AG20443 (cell line): ENCODE results near the gene ABCC4.

Source experiments
- DNase-seq: peaks from one replicate; pipeline ENCODE4 v3.0.0; 2012; ENCODE audit warnings: low spot score, mixed read lengths

ABCC4 gene

GRCh38 chr13:95258098-95258497 lies 43.2 kb downstream of the ABCC4 start:
- no peak for DNase-seq

DNA sequence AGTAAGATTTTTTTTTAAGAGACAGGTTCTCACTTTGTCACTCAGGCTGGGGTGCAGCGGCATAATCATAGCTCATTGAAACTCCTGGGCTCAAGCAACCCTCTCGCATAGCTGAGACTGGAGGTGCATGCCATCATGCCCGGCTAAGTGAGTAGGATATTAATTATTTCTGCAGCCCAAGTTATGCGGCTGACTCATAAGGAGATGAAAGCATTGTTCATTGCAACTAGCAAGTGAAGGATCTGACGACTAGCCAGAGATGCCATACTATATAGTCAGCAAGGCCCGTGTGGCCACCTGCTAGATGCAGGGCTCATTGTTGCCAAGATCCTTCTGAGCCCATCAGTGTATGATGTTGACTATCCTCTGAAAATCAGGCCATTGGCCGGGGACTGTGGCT lies 45.2 kb downstream of the ABCC4 start:
- peak; percentile 76 for DNase-seq

- DNase-seq: no peak
Observed at GRCh38 chr13:95255072-95255732, 46.0 kb downstream of the ABCC4 start.

GRCh38 chr13:95254339-95254738 lies 46.9 kb downstream of the ABCC4 start:
- no peak for DNase-seq

- no peak for DNase-seq
Observed at GRCh38 chr13:95253033-95253432, 48.2 kb downstream of the ABCC4 start.

DNA sequence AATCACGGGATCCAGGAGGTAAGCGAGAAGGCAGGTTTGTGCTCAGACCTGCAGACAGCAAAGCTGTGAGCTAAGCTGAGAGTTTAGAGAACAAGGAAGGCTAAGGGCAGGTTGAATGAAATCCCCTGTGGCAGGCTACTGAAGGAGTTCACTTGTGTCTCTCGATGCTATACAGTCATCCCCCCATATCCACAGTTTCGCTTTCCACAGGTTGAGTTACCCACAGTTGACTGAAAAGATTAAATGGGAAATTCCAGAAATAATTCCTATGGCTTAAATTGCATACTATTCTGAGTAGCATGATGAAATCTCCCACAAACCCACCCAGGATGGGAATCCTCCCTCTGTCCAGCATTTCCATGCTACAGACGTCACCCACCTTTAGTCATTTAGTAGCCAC lies 49.6 kb downstream of the ABCC4 start:
- no peak for DNase-seq

GRCh38 chr13:95250961-95251360 lies 50.3 kb downstream of the ABCC4 start:
- no peak for DNase-seq

DNA sequence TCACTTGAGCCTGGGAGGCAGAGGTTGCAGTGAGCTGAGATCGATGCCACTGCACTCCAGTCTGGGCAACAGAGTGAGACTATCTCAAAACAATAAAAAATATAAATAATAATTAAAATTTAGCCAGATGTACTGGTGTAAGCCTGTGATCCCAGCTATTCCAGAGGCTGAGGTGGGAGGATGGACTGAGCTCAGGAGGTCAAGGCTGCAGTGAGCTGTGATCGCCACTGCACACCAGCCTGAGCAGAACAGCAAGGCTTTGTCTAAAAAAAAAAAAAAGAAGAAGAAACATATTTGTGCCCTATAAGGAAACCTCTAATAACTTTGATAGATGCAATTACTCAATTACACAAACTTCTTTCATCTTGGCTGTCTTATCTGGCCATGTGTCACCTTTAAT lies 52.3 kb downstream of the ABCC4 start:
- no peak for DNase-seq

GRCh38 chr13:95247852-95248251 lies 53.4 kb downstream of the ABCC4 start:
- DNase-seq: no peak

GRCh38 chr13:95247171-95247570 lies 54.1 kb downstream of the ABCC4 start:
- no peak for DNase-seq

GRCh38 chr13:95246292-95247082 lies 54.8 kb downstream of the ABCC4 start:
- DNase-seq: no peak

- no peak for DNase-seq
Observed at GRCh38 chr13:95245071-95245470, 56.2 kb downstream of the ABCC4 start.

- no peak for DNase-seq
Observed at GRCh38 chr13:95243207-95243606, 58.0 kb downstream of the ABCC4 start.

DNA sequence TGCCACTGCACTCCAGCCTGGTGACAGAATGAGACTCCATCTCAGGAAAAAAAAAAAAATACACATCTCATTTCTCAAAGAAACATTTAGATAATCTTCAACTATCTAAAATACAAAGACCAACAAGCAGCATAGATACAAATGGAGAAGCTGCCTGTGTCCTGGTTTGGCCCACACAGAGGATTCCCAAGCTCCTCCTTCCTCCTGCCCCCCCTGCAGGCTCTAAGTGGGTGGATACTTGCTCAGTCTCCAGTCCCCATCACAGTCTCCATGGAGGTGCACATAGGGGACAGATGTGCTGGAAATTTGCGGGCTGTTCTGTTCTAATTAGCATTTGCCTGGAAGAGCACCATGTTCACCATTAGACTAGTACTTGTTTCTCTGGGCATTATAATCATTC lies 59.9 kb downstream of the ABCC4 start:
- no peak for DNase-seq

DNA sequence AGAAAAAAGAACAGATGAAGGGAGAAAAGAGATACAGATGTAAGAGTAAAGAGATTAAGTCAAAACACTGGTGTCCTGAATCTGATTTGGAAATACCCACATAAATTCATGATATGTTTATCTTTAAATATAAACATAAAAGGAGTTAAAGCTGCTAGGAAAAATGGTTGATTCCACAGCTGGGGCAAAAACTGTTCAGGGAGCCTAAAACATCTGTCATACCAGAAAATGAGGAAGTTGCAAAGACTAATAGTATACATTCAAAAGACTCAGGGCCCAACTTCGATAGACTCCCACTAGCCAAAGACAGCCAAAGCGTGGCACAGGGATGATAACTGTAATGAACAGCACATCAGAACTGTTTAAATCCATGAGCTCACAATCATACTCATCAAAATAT lies 62.0 kb downstream of the ABCC4 start:
- no peak for DNase-seq

DNA sequence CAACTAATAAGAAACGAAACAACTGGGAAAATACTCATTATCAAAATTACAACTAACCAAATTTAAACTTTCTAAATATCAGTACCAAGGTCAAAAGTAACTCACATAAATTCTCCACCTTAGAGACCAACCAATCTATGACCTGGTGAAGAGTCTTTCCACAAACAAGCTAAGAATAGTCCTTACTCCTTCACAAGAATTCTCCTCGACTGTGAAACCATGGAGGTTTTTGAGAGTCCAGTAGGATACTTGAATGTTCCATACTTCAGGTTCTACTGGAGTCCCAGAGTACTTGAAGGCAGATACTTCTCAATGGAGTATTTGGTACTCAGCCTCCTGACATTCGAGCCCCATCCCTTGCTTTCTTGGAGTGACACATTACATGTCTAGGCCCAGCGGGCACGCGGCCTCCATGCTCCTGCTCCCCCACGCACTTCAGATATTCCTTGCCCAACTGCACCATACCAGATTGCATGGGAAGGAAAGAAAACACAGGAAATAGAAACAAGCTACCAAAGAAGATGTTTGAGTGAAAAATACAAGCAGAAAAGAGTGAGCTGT lies 63.9 kb downstream of the ABCC4 start:
- DNase-seq: no peak

GRCh38 chr13:95236774-95237173 lies 64.5 kb downstream of the ABCC4 start:
- no peak for DNase-seq

GRCh38 chr13:95235974-95236373 lies 65.3 kb downstream of the ABCC4 start:
- DNase-seq: no peak

DNA sequence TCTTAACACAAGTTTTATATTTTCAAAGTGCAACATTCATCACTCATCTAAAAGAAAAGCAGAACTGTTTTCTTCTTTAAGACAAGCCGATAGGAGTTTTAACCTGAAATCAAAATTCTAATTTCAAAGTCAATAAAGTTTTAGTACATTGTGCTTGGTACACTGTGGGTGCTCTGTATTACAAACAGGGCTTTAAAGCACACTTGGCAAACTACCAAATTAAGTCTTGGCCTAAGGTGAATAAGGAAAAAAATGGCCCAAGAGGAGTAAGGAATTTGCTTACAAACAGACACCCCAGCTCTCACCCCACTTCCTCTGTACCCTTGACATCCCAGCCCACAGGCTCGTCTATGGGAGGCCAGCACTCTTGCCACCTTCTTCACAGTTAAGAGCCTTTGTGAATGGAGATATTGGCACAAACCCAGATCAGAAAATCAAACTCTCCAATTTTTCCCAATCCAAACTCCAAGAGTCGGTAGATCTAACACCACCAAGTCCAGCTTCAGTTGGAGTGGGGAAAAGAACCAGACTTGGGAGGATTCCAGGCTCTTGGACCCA lies 66.0 kb downstream of the ABCC4 start:
- no peak for DNase-seq

DNA sequence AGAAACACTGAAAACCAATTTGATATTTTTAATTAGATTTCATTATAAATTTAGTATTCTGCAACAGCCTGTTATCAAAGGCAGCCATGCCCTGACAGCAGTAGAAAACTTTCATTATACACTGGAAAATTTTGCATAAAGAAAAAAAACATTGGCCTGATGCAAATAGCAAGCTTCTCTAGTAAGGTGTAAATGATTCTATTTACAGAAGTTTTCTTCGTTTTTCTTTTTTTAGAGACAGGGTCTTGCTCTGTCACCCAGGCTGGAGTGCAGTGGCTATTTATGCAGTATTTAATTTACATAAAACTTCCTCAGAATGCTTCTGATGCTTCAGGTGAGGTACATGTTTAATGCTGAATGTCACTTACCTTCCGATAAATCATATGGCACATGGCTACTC lies 67.0 kb downstream of the ABCC4 start:
- no peak for DNase-seq

DNA sequence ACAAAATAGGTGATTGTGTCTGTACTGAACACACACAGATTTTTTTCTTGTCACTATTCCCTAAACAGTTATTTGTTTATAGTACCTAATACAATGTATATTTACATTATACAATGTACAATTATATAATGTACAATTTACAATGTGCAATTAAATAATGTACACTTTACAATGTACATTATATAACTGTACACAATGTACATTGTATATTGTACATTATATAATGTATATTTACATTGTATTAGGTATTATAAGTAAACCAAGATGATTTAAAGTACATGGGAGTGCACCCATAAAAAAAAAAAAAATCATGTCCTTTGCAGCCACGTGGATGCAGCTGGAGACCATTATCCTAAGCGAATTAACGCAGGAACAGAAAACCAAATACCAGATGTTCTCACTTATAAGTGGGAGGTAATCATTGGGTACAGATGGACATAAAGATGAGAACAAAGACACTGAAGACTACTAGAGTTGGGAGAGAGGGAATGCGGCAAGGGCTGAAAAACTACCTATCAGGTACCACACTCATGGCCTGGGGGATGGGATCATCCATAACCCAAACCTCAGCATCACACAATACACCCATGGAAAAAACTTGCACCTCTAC lies 68.1 kb downstream of the ABCC4 start:
- DNase-seq: no peak

- no peak for DNase-seq
Observed at GRCh38 chr13:95231393-95231792, 69.9 kb downstream of the ABCC4 start.

- DNase-seq: no peak
Observed at GRCh38 chr13:95229855-95230254, 71.4 kb downstream of the ABCC4 start.
